Thymus (tissue), 11 donors: ENCODE data around the gene TNXB. TPM values are rescaled to one million over a fixed set of nuclear protein-coding genes. Genes with fewer than 3 reads are reported as not detected.
"Not testable (repeated sequence)": the region's sequence is repeated elsewhere in the genome, so short reads cannot be mapped to it uniquely, and the experiment has no call there.

Experiments
- DNase-seq, 9 donors: peaks; one replicate each; pipeline ENCODE4 v3.0.0-alpha.2; 2013; ENCODE audit warnings: low spot score in 9 of 9, low read depth in 6 of 9, missing footprints in 1 of 9
- H3K27ac ChIP-seq, 2 donors: one replicate each; pipeline ENCODE4 v1.5.1; 2013; ENCODE audit warnings: control low read depth in 1 of 2, low read depth in 1 of 2, low read length in 1 of 2, mild to moderate bottlenecking in 1 of 2, moderate library complexity in 1 of 2
- H3K27me3 ChIP-seq, 2 donors: one replicate each; pipeline ENCODE4 v1.5.1; 2013; ENCODE audit warnings: low read length in 1 of 2; ENCODE audit not compliant: control insufficient read depth in 2 of 2, insufficient read depth in 1 of 2
- H3K36me3 ChIP-seq, 2 donors: one replicate each; pipeline ENCODE4 v1.5.1; 2013; ENCODE audit warnings: low read length in 1 of 2, mild to moderate bottlenecking in 1 of 2, moderate library complexity in 1 of 2; ENCODE audit not compliant: control insufficient read depth in 2 of 2, insufficient read depth in 2 of 2
- H3K4me1 ChIP-seq, 2 donors: one replicate each; pipeline ENCODE4 v1.5.1; 2013; ENCODE audit warnings: low read length in 2 of 2; ENCODE audit not compliant: control insufficient read depth in 2 of 2, insufficient read depth in 2 of 2
- H3K4me3 ChIP-seq, 2 donors: one replicate each; pipeline ENCODE4 v1.5.1; 2013; ENCODE audit warnings: low read length in 2 of 2, control low read depth in 1 of 2, mild to moderate bottlenecking in 1 of 2
- H3K9me3 ChIP-seq, 2 donors: one replicate each; pipeline ENCODE4 v1.5.1; 2013; ENCODE audit warnings: low read length in 1 of 2, mild to moderate bottlenecking in 1 of 2; ENCODE audit not compliant: control insufficient read depth in 2 of 2, insufficient read depth in 1 of 2
- WGBS: extraction: QIAGEN DNeasy Blood & Tissue Kit; methylation state at CpG from one replicate; pipeline ENCODE4 v1.1.7; 2013; 5-methylcytosine and 5-hydroxymethylcytosine counted together
- polyA plus RNA-seq: library from polyadenylated mRNA; stranded (reverse); fragments of 200-250 nt; gene quantifications from one replicate; pipeline ENCODE4 v1.2.3, GENCODE V29; 2013
- total RNA-seq: library from RNA; stranded (reverse); fragments of 120-200 nt; gene quantifications from one replicate; pipeline ENCODE4 v1.2.4, GENCODE V29; 2013
- donor health status: healthy.

The TNXB gene
- total and polyA plus RNA-seq, 2 donors = 2.1 to 8.3 TPM

DNA sequence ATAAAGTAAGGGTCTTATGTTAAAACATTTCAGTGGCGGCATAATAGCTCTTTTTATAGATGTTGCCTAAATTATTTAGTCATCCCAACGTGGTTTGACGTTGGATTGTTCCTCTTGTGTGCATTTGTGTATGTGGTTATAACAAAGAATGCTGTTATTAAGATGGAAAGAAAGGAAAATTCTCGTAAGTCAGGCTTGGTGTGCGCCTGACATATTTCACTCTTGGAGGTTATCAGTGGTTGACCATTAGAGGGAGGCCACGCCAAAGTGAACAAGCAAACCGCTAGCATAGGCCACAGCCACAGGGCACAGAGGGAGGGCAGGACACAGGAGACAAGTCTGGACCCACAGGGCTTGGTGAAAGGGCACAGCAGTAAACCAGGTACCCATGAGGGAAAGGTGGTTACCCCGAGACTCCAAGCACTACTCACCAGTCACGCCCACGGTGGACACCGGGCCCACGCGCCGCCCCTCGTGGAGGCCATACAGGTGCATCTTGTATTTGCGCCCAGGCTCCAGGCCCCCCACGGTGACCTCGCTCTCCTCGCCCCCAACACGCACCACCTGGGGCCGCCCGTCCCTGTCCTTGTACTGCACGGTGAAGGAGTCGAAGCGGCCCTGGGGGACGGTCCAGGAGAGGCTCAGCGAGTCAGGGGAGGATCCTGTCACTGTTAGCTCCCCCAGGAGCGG is 48.0 kb downstream of the TNXB start:
- WGBS = 97% methylated on average over 28 of the region's 28 CpGs

DNA sequence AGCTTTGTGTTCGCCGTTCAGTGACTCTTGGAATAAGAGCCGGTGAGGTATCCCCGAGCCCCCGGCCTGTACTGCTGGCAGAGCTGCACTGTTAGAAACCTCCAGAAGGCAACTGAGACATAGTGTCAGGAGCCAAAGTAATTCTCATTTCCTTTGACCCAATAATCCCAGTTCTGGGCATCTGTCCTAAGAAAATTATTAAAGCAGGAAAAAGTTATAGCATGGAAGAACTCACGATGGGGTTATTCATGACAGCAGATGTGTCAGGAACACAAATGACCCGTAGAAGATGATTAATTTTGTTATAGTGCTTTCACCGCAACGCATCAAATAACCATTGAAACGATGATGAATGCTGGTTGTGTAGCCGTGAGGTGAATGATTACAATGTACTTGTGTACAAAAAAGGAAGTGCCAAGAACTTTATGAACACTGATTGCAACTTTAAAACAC is 50.6 kb downstream of the TNXB start:
- Histone ChIP-seq H3K4me1 (no peaks in the 10 kb centered on the region), H3K4me3 (no peak overlapping the region), H3K27me3 (peaks cover 0 to 11% of the 10 kb centered on the region in 2 donors), H3K36me3 (no peaks in the 10 kb centered on the region), H3K27ac (no peak overlapping the region), H3K9me3 (no peaks in the 10 kb centered on the region)
- 93% methylated on average over 11 of the region's 11 CpGs for WGBS
- DNase-seq = no peak

More for the DNA sequence above, 48.0 kb downstream of the TNXB start:
- Histone ChIP-seq H3K4me3 (no peak overlapping the region), H3K27ac (no peak overlapping the region), H3K4me1 (no peaks in the 10 kb centered on the region), H3K27me3 (peaks cover 0 to 11% of the 10 kb centered on the region in 2 donors), H3K9me3 (no peaks in the 10 kb centered on the region), H3K36me3 (no peaks in the 10 kb centered on the region)
- DNase-seq = no peak

DNA sequence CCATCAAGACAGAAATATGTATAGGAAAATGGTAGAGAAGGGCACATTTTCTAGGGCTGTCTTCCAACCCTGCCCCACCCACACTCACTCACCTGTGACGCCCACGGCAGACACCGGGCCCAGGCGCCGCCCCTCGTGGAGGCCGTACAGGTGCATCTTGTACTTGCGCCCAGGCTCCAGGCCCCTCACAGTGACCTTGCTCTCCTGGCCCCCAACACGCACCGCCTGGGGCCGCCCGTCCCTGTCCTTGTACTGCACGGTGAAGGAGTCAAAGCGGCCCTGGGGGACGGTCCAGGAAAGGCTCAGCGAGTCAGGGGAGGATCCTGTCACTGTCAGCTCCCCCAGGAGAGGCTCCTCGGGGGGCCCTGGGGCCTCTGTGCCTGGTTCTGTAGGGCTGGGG is 51.2 kb downstream of the TNXB start:
- no peaks in the 10 kb centered on the region for H3K4me1 ChIP-seq
- H3K27me3 ChIP-seq = peaks cover 0 to 11% of the 10 kb centered on the region in 2 donors
- H3K4me3 ChIP-seq = no peak overlapping the region
- no peaks in the 10 kb centered on the region for H3K9me3 ChIP-seq
- no peak overlapping the region for H3K27ac ChIP-seq
- WGBS = 92% methylated on average over 17 of the region's 17 CpGs
- no peak for DNase-seq
- no peaks in the 10 kb centered on the region for H3K36me3 ChIP-seq

DNA sequence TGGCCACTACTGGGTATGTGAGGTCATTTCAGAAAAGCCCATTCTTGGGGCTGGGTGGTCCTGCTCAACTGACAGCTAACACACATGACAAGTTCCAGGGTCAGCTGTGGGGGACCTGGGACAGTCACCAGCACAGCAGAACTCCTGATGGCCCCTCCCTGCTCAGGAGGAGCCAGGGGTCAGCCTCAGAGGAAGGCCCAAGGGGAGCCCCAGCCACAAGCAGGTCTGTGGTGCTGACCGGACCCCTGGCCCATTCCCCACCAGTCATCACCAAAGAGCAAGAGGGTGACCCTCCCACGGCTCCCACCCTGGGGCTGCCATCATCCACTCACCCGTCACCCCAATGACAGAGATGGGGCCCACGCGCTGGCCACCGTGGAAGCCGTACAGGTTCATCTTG is 52.9 kb downstream of the TNXB start:
- Histone ChIP-seq H3K4me3 (no peak overlapping the region), H3K27ac (no peak overlapping the region), H3K36me3 (no peaks in the 10 kb centered on the region), H3K4me1 (no peaks in the 10 kb centered on the region), H3K27me3 (peaks cover 0 to 11% of the 10 kb centered on the region in 2 donors), H3K9me3 (no peaks in the 10 kb centered on the region)
- no peak for DNase-seq
- WGBS = 98% methylated on average over 7 of the region's 7 CpGs

DNA sequence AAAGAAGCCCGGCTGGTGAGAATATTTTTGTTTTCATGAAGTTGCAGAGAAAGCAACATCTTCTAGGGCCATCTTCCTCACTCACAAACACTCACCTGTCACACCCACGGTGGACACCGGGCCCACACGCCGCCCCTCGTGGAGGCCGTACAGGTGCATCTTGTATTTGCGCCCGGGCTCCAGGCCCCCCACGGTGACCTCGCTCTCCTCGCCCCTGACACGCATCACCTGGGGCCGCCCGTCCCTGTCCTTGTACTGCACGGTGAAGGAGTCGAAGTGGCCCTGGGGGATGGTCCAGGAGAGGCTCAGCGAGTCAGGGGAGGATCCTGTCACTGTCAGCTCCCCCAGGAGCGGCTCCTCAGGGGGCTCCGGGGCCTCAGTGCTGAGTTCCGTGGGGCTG is 53.4 kb downstream of the TNXB start:
- H3K4me3 ChIP-seq, DNase-seq, H3K27me3 ChIP-seq, H3K9me3 ChIP-seq, H3K27ac ChIP-seq, H3K36me3 ChIP-seq, H3K4me1 ChIP-seq: not testable (repeated sequence)
- WGBS = 91% methylated on average over 21 of the region's 21 CpGs

DNA sequence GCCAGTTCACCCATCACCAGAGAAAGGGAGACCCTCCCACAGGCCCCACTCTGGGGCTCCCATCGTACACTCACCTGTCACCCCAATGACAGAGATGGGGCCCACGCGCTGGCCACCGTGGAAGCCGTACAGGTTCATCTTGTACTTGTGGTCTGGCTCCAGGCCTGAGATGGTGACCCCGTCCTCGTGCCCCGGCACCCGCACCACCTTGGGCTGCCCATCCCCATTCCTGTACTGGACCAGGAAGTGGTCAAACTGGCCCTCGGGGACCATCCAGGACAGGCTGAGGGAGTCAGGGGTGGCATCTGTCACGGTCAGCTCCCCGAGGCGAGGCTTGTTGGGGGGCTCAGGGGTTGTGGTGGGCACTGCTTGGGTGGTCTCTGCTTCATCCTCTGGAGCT is 55.8 kb downstream of the TNXB start:
- H3K27ac ChIP-seq, DNase-seq, H3K9me3 ChIP-seq, H3K4me3 ChIP-seq, H3K4me1 ChIP-seq, H3K36me3 ChIP-seq, H3K27me3 ChIP-seq: not testable (repeated sequence)
- WGBS = 95% methylated on average over 13 of the region's 13 CpGs

DNA sequence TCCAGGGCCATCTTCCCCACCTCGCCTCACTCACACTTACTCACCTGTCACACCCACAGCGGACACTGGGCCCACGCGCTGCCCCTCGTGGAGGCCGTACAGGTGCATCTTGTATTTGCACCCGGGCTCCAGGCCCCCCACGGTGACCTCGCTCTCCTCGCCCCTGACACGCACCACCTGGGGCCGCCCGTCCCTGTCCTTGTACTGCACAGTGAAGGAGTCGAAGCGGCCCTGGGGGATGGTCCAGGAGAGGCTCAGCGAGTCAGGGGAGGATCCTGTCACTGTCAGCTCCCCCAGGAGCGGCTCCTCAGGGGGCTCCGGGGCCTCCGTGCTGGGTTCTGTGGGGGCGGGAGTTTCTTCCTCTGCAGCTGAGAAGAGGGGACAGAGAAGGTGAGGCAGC is 56.5 kb downstream of the TNXB start:
- not testable (repeated sequence) for DNase-seq, H3K36me3 ChIP-seq, H3K4me1 ChIP-seq, H3K4me3 ChIP-seq, H3K9me3 ChIP-seq, H3K27me3 ChIP-seq, H3K27ac ChIP-seq
- 95% methylated on average over 20 of the region's 20 CpGs for WGBS

DNA sequence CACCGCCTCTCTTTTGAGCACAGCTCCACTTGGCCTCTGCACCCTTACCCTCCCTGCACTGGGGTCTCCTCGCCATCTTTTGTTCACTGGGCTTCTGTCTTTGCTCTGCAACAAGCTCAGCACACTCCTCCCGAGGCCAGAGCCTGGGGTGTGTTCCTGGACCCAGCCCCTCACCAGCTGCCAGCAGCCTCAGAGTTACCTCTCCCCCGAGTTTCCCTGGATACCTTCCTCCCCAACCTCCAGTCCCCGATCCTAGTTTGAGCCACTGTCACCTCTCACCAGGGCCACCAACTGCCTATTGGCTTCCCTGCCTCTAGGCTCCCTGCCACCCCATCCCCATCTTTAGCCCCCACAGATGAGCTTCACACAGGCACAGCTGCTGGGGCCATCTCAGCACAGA is 58.6 kb downstream of the TNXB start:
- Histone ChIP-seq H3K27me3 (peaks cover 0 to 3% of the 10 kb centered on the region in 2 donors), H3K9me3 (no peaks in the 10 kb centered on the region), H3K36me3 (no peaks in the 10 kb centered on the region), H3K4me1 (no peaks in the 10 kb centered on the region), H3K27ac (no peak overlapping the region), H3K4me3 (no peak overlapping the region)
- no peak for DNase-seq
- 94% methylated on average over 5 of the region's 5 CpGs for WGBS

DNA sequence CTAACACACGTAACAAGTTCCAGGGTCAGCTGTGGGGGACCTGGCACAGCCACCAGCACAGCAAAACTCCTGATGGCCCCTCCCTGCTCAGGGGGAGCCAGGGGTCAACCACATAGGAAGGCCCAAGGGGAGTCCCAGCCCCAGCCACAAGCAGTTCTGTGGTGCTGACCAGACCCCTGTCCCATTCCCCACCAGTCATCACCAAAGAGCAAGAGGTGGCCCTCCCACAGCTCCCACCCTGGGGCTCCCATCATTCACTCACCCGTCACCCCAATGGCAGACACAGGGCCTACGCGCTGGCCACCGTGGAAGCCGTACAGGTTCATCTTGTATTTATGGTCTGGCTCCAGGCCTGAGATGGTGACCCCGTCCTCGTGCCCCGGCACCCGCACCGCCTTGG is 59.4 kb downstream of the TNXB start:
- not testable (repeated sequence) for H3K9me3 ChIP-seq, H3K27me3 ChIP-seq, H3K36me3 ChIP-seq, DNase-seq, H3K4me1 ChIP-seq, H3K27ac ChIP-seq, H3K4me3 ChIP-seq
- 100% methylated on average over 8 of the region's 11 CpGs for WGBS
